Measurements from ENCODE around the gene REEP1.
"Not testable (repeated sequence)": the region's sequence is repeated elsewhere in the genome, so short reads cannot be mapped to it uniquely, and the experiment has no call there.

REEP1 gene

GRCh38 chr2:86345783-86346370 lies 8.5 kb upstream of the REEP1 start:
- not testable (repeated sequence) for FAIRE-seq

DNA sequence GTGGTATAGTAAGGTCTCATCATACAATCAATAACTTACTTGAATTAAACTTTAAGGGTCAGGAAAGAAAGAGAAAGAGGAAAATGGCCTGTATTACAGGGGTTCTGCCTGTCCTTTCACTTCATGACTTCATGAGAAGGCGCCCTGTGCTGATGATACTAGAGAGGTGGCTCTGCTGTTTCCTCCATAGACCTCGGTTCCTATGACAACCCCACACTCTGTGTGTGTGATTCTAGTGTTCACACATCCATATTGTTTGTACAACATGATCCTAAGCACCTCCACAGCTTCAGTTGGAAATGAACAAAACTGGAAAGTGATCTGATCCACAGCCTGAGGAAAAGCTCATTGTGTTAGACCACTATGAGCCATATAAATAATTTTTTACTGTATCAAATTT lies 7.0 kb upstream of the REEP1 start:
- FAIRE-seq: no peak

- no peak for FAIRE-seq
Measured at GRCh38 chr2:86342488-86342887, 5.1 kb upstream of the REEP1 start.

GRCh38 chr2:86341470-86341869 lies 4.0 kb upstream of the REEP1 start:
- FAIRE-seq: no peak

- no peak for FAIRE-seq
Measured at GRCh38 chr2:86338778-86339295, 1.4 kb upstream of the REEP1 start.

DNA sequence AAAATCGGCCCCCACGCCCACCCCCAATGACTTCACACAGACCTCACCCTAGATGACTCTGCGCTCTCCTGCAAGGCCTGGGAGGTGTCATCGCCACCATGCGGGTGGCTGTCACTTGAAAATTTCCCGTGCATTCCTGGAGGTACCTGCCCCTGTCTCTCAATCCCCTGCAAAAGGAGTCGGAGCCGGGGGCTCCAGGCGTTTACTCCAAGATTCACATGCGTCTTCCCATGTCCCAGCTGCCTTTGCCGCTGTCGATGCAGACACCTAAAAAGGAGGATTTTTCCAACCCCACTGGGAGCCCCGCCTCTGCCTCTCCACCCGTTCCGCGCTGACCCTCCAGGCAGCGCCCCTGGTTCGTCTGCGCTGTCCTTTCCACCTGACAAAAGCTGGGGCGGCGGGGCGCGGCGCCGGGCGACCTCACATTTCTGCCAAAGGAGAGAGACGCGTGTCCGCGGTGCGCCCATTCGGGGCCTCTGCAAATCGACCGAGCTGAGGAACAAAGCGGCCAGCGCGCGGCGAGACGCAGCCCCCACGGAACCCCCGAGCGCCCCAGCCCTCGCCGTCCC lies 667 bp downstream of the REEP1 start:
- no peak for FAIRE-seq

DNA sequence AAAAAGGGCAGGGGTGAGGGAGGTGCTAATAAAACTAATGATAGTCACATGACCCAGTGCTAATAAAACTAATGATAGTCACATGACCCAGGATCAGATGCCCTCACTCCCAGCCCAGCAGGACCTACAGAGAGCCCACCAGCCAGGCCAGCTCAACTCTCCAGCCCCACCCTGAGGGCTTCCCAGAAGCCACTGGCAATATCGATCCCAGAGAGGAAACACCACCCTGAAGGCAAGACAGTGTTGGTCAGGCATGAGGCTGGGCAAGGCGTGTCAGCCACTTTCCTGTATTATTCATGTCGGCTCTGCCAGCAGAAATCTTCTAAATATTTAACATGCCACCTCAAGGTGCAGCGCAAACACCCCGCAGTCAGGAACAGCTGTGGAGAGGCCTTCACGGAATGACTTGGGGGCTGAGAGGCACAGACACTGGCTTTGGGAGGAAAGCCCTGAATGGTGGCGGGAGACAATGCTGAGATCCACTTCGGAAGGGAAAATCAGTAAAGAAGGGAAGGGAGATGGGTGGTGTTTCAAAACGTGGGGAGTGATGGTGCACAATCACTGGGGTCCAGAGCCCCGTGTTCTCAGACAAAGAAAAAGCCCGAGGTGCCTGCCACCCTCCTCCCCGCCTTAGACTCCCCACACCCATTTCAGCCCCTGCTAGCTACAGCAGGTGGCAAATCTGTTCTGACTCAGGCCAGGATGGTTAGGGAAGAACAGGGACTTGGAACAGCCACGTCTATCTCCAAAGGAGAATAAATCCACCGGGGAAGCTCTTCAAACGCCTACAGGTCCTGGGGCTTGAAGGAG lies 1.4 kb downstream of the REEP1 start:
- FAIRE-seq: no peak

GRCh38 chr2:86333378-86333777 lies 4.0 kb downstream of the REEP1 start:
- FAIRE-seq: no peak

DNA sequence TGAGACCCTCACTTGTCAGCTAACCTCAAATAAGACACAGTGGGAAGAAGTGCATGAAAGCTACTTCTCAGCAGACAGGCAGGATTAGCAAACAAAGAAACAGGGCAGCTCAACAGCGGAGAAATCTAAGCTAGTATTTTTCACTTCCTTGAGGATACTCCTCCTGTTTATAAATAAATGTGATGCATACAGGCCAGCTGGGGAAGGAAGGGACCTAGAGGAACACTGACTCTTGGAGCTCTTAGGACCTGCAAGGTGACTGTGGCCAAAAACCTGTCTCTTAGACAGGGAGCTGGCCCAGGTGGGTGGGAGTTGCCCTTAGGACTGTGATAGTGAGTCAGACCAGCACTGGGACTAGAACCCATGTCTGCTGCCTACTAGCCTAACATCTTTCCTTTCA lies 4.8 kb downstream of the REEP1 start:
- FAIRE-seq: no peak

DNA sequence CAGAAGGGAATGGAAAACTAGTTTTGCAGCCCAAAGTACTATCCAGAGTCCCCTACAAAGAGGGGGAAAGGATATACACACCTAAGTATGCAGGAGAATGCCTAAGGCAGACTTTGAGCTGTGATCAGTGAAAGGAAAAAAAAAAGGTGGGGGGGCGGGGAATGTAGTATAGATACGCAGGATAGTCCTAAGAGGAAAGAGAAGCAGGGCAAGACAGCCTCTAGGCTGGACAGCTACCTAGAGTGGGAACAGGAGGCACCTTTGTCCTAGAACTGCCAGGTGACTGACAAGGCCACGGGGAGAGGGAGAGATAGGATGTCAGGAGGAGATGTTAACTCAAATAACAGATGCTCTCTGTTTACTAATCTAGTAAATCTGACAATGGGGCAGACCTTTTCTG lies 6.0 kb downstream of the REEP1 start:
- no peak for FAIRE-seq

GRCh38 chr2:86330001-86330400 lies 7.4 kb downstream of the REEP1 start:
- no peak for FAIRE-seq

DNA sequence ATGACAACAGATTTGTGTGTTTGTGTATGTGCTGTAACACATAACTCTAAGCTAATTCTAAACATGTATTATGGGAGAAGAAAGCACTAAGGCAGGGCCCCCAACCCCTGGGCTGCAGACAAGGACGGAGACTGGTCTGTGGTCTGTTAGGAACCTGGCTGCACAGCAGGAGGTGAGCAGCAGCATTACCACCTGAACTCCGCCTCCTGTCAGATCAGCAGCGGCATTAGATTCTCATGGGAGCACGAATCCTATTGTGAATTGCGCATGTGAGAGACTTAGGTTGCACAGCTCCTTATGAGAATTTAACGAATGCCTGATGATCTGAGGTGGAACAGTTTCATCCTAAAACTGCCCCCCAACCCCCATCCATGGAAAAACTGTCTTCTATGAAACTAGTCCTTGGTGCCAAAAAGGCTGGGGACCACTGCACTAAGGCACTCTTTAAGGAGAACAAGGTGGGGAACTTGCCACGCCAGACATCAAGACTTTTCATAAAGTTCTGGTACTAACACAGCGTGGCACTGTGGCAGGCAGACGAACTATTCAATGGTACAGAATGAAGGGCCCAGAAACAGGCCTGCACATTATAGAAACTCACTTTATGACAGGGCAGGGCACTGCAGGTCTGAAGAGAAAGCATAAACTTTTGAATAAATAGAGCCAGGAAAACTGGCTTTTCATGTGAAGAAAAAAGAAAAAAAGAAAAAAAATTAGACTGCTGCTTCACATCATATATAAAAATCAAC lies 14.0 kb downstream of the REEP1 start:
- FAIRE-seq: no peak

GRCh38 chr2:86319700-86320580 lies 17.5 kb downstream of the REEP1 start:
- FAIRE-seq: no peak

- FAIRE-seq: no peak
Measured at GRCh38 chr2:86315084-86315483, 22.3 kb downstream of the REEP1 start.

GRCh38 chr2:86314125-86314524 lies 23.3 kb downstream of the REEP1 start:
- no peak for FAIRE-seq

GRCh38 chr2:86313341-86313740 lies 24.1 kb downstream of the REEP1 start:
- no peak for FAIRE-seq

DNA sequence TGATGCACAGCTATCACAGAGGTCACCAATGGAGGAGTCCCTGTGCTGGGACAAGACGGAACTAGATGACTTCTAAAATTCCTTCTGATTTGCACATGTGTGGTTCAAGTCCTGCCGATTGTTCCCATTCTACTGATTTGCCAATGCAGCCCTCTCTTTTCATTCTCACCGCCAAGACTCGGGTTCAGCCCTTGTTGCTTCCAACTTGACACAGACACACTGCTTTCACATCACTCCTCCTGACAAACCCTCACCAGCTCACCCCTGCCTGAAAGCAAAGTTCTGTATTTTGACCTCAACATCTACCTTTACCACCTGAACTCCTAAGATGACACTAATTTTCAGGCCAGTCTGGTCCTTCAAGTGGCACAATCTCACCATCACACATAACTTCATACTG lies 25.5 kb downstream of the REEP1 start:
- no peak for FAIRE-seq

DNA sequence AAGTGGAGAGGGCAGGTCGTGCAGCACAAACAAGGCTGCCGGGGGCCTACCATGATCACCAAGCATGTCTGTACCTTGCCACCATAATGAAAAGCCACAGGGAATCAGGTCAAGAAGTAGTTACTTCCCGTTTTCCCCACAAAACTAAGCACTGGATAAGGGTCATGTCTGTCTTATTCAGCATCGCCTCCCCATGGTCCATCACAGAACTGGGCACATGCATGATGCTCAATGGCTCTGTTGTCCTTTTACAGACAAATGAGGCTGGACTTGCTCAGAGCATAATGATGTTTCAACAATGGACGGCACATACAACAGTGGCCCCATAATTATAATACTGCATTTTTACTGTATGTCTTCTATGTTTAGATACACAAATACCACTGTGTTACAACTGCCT lies 27.5 kb downstream of the REEP1 start:
- FAIRE-seq: no peak

- FAIRE-seq: no peak
Measured at GRCh38 chr2:86308984-86309695, 28.3 kb downstream of the REEP1 start.

DNA sequence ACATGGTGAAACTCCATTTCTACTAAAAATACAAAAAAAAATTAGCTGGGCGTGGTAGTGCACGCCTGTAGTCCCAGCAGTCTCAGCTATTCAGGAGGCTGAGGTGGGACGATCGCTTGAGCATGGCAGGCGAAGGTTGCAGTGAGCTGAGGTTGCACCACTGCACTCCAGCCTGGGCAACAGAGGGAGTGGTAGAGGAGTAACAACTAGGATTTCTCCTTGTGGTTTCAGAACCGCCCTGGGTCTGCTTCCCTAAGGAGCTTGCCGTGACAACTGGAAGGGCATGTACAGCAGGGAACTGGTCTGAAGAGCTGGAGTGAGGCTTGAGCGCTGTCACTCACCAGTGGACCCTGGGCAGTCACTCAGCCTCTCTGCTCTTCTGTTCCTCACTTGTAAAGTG lies 29.1 kb downstream of the REEP1 start:
- no peak for FAIRE-seq

GRCh38 chr2:86307431-86307830 lies 30.0 kb downstream of the REEP1 start:
- no peak for FAIRE-seq

DNA sequence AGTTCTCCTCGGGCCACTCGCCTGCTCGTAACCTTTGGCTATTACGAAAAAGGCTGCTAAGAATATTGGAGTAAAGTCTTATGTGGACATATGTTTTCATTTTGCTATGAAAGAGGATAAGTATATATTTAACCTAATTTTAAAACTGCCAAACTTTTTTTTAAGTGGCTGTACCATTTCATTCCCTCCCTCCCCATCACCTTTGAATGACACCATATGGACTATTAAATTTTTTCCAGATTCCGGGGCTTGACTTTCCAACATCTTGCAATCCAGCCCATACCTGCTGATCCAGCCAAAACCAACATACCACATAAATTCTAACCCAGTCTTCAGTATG lies 31.5 kb downstream of the REEP1 start:
- no peak for FAIRE-seq
